ENCODE data around the gene OR8B2. TPM values are rescaled to one million over a fixed set of nuclear protein-coding genes. Genes with fewer than 3 reads are reported as not detected.
"Not testable (repeated sequence)": the region's sequence is repeated elsewhere in the genome, so short reads cannot be mapped to it uniquely, and the experiment has no call there.

OR8B2 gene
- total RNA-seq, 1 experiment from 2014 or later = not detected

DNA sequence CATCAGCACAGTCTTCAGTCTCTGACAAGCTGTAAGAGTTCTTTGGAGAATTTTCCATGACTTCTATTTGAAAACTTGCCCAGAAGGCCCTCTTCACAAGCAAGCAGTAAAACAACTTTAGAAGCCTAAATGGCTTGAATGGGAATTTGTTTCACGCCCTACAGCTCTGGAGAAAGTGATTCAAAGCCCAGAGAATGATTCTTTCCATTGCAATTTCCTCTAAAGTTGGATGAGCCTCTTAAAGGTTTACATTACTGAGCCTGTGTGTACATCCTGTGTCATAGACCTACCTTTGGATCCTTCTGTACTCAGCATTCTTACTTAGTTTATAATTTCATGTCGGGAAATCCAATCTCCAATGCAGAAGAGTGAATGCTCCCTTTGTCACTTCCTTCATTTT, 21.3 kb upstream of the OR8B2 start:
- BruUV-seq (replicated peaks) = no TSS peak
- intact Hi-C loops (cut with micrococcal nuclease; ENCODE audit: unreplicated experiment) = no loop called here
- Histone ChIP-seq H4K20me1 (ENCODE audit: insufficient read depth) (no peaks in the 10 kb centered on the region), H3K9me2 (ENCODE audit: insufficient read depth) (no peaks in the 10 kb centered on the region; the same call in 1 of the 2 replicates), H3K9me3 (ENCODE audit: insufficient read depth, low read depth) (peaks cover 4% of the 10 kb centered on the region; the same call in 1 of the 2 replicates), H3K27ac (no peak overlapping the region), H3K27me3 (ENCODE audit: insufficient read depth, low read depth) (peaks cover 13% of the 10 kb centered on the region; the same call in 1 of the 2 replicates), H3K4me3 (no peak overlapping the region), H2AFZ (no peak overlapping the region), H3K4me2 (no peak overlapping the region), H3K36me3 (ENCODE audit: low read depth) (no peaks in the 10 kb centered on the region), H3K79me2 (ENCODE audit: low read depth) (no peaks in the 10 kb centered on the region), H3F3A (ENCODE audit: insufficient read depth, low read depth) (no peaks in the 10 kb centered on the region), H3K4me1 (replicated peaks; ENCODE audit: insufficient read depth) (no peaks in the 10 kb centered on the region)
- POLR2A ChIA-PET (ENCODE audit: unreplicated experiment) = no interaction called here
- DNase-seq = no peak
- CTCF ChIA-PET = no interaction called here
- TF ChIP-seq, protein P1, sequence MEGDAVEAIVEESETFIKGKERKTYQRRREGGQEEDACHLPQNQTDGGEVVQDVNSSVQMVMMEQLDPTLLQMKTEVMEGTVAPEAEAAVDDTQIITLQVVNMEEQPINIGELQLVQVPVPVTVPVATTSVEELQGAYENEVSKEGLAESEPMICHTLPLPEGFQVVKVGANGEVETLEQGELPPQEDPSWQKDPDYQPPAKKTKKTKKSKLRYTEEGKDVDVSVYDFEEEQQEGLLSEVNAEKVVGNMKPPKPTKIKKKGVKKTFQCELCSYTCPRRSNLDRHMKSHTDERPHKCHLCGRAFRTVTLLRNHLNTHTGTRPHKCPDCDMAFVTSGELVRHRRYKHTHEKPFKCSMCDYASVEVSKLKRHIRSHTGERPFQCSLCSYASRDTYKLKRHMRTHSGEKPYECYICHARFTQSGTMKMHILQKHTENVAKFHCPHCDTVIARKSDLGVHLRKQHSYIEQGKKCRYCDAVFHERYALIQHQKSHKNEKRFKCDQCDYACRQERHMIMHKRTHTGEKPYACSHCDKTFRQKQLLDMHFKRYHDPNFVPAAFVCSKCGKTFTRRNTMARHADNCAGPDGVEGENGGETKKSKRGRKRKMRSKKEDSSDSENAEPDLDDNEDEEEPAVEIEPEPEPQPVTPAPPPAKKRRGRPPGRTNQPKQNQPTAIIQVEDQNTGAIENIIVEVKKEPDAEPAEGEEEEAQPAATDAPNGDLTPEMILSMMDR (conservative IDR thresholded peaks at IDR 0.05) = no peak
- TF ChIP-seq EZH2 (IDR thresholded peaks at IDR 0.05; ENCODE audit: low read depth) = no peak

DNA sequence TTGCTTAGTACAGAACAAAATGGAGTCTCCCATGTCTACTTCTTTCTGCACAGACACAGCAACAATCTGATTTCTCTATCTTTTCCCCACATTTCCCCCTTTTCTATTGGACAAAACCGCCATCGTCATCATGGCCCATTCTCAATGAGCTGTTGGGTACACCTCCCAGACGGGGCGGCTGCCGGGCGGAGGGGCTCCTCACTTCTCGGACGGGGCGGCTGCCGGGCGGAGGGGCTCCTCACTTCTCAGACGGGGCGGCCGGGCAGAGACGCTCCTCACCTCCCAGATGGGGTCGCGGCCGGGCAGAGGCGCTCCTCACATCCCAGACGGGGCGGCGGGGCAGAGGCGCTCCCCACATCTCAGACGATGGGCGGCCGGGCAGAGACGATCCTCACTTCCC, 18.9 kb upstream of the OR8B2 start:
- H3K4me2 ChIP-seq; BruUV-seq (replicated peaks); POLR2A ChIA-PET (ENCODE audit: unreplicated experiment); H3F3A ChIP-seq (ENCODE audit: insufficient read depth, low read depth); DNase-seq; H3K4me3 ChIP-seq; H3K4me1 ChIP-seq (replicated peaks; ENCODE audit: insufficient read depth); H3K79me2 ChIP-seq (ENCODE audit: low read depth); H3K27me3 ChIP-seq (ENCODE audit: insufficient read depth, low read depth); H3K9me2 ChIP-seq (ENCODE audit: insufficient read depth); H3K27ac ChIP-seq; H4K20me1 ChIP-seq (ENCODE audit: insufficient read depth); H3K9me3 ChIP-seq (ENCODE audit: insufficient read depth, low read depth); CTCF ChIA-PET; H3K36me3 ChIP-seq (ENCODE audit: low read depth); H2AFZ ChIP-seq: not testable (repeated sequence)
- intact Hi-C loops (cut with micrococcal nuclease; ENCODE audit: unreplicated experiment) = loop anchor here (5.0 kb wide), 1 partner anchor 1469 kb away; no protein-coding TSS in a partner anchor

DNA sequence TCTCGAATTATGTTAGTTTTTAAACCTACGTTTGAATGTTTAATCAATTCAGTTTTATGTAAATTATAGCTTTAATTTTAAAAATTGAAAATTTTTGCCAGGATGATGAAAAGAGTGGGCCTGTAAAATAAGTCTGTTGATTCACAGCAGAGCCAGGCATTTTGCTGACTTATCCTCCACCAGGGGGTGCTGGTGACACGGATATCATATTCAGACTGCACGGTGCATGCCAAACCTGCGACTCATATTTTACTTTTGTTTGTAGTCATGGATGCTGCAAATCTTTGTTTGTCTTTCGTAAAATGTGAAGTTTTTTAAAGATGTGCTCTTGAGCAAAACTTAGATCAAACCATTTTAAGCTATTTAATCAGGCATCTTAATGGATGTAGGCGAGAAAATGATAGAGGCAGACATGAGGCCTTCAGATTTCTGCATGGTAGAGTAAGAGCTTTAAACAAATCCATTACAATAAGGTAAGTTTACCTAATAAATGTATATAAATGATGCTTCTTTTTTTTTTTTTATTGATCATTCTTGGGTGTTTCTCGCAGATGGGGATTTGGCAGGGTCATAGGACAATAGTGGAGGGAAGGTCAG, 18.1 kb upstream of the OR8B2 start:
- BruUV-seq (replicated peaks) = no TSS peak
- H3K79me2 ChIP-seq (ENCODE audit: low read depth) = no peaks in the 10 kb centered on the region

More for the DNA sequence above, 18.1 kb upstream of the OR8B2 start:
- H3F3A ChIP-seq (ENCODE audit: insufficient read depth, low read depth) = no peaks in the 10 kb centered on the region
- POLR2A ChIA-PET (ENCODE audit: unreplicated experiment) = interaction anchor here (0.6 kb wide), 1 partner anchor 27 kb away, joined by 4 read pairs; no protein-coding TSS in a partner anchor
- H3K9me3 ChIP-seq (ENCODE audit: insufficient read depth, low read depth) = peaks cover 4% of the 10 kb centered on the region; the same call in 1 of the 2 replicates
- CTCF ChIA-PET = interaction anchor here (0.7 to 0.8 kb wide), 2 partner anchors 183 to 333 kb away, joined by 3 to 4 read pairs; no protein-coding TSS in a partner anchor
- TF ChIP-seq, protein P1 (conservative IDR thresholded peaks at IDR 0.05) = peak; percentile 79
- TF ChIP-seq EZH2 (IDR thresholded peaks at IDR 0.05; ENCODE audit: low read depth) = no peak
- no peaks in the 10 kb centered on the region for H3K9me2 ChIP-seq (ENCODE audit: insufficient read depth)
- H3K27me3 ChIP-seq (ENCODE audit: insufficient read depth, low read depth) = no peaks in the 10 kb centered on the region
- no peak overlapping the region for H3K27ac ChIP-seq
- H3K4me3 ChIP-seq = no peak overlapping the region
- no peak overlapping the region for H2AFZ ChIP-seq
- peak; percentile 40 to 75 for DNase-seq
- no peaks in the 10 kb centered on the region for H3K4me1 ChIP-seq (replicated peaks; ENCODE audit: insufficient read depth)
- intact Hi-C loops (cut with micrococcal nuclease; ENCODE audit: unreplicated experiment) = loop anchor here (5.0 kb wide), 1 partner anchor 1470 kb away; no protein-coding TSS in a partner anchor
- H3K36me3 ChIP-seq (ENCODE audit: low read depth) = no peaks in the 10 kb centered on the region
- no peaks in the 10 kb centered on the region for H4K20me1 ChIP-seq (ENCODE audit: insufficient read depth)
- no peak overlapping the region for H3K4me2 ChIP-seq

Measured in PC-9 (cell line).